ENCODE measurements around the gene RGPD8. TPM values are rescaled to one million over a fixed set of nuclear protein-coding genes. Genes with fewer than 3 reads are reported as not detected.

RGPD8 gene
- total and polyA plus RNA-seq, 2 of the 13 experiments (the other 11 are each of a cell fraction or from before 2014, with no cell fraction given) = 2.3 to 12.8 TPM

DNA sequence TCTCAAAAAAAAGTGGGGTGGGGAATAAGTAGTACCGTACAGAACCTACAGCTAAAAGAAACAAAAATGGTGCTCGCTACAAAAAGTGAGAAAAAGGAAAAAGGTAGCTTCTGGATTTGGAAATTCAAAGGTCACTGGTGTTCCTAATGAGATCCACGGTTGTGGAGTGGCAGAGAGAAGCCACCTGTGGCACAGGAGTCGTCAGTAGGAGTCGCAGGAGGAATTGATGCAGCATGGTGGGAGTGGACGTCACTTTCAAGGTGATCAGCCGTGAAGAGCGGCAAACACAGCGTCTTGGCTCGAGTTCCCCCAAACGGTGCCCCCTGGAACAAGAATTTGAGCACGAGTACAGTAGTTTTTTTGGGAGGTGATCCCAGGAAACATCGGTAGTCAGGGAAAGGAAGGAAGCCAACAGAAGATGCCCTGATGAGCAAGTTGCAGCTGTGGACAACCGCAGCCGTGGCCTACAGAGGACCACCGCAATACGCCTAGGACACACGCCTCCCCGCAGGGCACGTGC is 47.1 kb upstream of the RGPD8 start (continued):
- TF ChIP-seq, protein P1, sequence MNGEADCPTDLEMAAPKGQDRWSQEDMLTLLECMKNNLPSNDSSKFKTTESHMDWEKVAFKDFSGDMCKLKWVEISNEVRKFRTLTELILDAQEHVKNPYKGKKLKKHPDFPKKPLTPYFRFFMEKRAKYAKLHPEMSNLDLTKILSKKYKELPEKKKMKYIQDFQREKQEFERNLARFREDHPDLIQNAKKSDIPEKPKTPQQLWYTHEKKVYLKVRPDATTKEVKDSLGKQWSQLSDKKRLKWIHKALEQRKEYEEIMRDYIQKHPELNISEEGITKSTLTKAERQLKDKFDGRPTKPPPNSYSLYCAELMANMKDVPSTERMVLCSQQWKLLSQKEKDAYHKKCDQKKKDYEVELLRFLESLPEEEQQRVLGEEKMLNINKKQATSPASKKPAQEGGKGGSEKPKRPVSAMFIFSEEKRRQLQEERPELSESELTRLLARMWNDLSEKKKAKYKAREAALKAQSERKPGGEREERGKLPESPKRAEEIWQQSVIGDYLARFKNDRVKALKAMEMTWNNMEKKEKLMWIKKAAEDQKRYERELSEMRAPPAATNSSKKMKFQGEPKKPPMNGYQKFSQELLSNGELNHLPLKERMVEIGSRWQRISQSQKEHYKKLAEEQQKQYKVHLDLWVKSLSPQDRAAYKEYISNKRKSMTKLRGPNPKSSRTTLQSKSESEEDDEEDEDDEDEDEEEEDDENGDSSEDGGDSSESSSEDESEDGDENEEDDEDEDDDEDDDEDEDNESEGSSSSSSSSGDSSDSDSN (CRISPR knock-in tag; IDR thresholded peaks at IDR 0.05) = no peak
- TF ChIP-seq RFX1 (IDR thresholded peaks at IDR 0.05) (no peak), CREM (IDR thresholded peaks at IDR 0.05) (peak; percentile 6; the same call in 1 of the 2 replicates), CREM (CRISPR knock-in tag; IDR thresholded peaks at IDR 0.05) (no peak), ZNF713 (CRISPR knock-in tag; IDR thresholded peaks at IDR 0.05) (no peak), CHD2 (IDR thresholded peaks at IDR 0.05; ENCODE audit: low read depth, low read length) (no peak), ZBTB7A (CRISPR knock-in tag; IDR thresholded peaks at IDR 0.05) (0 out of 2 replicates have a peak, but pooled peaks have one; percentile 22), CEBPG (CRISPR knock-in tag; IDR thresholded peaks at IDR 0.05) (no peak), SRSF1 (optimal IDR thresholded peaks at IDR 0.05; ENCODE audit: low read depth, low read length) (peak; percentile 32), HNRNPH1 (optimal IDR thresholded peaks at IDR 0.05; ENCODE audit: low read depth, low read length) (no peak), FOXP1 (IDR thresholded peaks at IDR 0.05) (no peak), FOXP1 (CRISPR knock-in tag; IDR thresholded peaks at IDR 0.05) (no peak), HNRNPK (IDR thresholded peaks at IDR 0.05; ENCODE audit: low read depth, low read length, poor library complexity, severe bottlenecking) (no peak), TCF12 (IDR thresholded peaks at IDR 0.05) (no peak), TCF12 (CRISPR knock-in tag; IDR thresholded peaks at IDR 0.05) (peak; percentile 11; the same call in 1 of the 2 replicates), GABPA (IDR thresholded peaks at IDR 0.05; ENCODE audit: low read depth, low read length) (no peak), GABPA (CRISPR knock-in tag; IDR thresholded peaks at IDR 0.05; ENCODE audit: low read depth) (no peak), ZBTB7B (CRISPR knock-in tag; IDR thresholded peaks at IDR 0.05) (0 out of 2 replicates have a peak, but pooled peaks have one; percentile 11)
- TF ChIP-seq, protein P2, sequence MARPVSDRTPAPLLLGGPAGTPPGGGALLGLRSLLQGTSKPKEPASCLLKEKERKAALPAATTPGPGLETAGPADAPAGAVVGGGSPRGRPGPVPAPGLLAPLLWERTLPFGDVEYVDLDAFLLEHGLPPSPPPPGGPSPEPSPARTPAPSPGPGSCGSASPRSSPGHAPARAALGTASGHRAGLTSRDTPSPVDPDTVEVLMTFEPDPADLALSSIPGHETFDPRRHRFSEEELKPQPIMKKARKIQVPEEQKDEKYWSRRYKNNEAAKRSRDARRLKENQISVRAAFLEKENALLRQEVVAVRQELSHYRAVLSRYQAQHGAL (CRISPR knock-in tag; IDR thresholded peaks at IDR 0.05; ENCODE audit: not compliant biosample characterization) = no peak
- TF ChIP-seq, protein P3, sequence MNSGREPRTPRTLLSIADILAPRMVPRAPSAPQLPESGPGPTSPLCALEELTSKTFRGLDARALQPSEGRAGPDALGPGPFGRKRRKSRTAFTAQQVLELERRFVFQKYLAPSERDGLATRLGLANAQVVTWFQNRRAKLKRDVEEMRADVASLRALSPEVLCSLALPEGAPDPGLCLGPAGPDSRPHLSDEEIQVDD (CRISPR knock-in tag; IDR thresholded peaks at IDR 0.05; ENCODE audit: borderline replicate concordance) = no peak
- TF ChIP-seq, protein P4, sequence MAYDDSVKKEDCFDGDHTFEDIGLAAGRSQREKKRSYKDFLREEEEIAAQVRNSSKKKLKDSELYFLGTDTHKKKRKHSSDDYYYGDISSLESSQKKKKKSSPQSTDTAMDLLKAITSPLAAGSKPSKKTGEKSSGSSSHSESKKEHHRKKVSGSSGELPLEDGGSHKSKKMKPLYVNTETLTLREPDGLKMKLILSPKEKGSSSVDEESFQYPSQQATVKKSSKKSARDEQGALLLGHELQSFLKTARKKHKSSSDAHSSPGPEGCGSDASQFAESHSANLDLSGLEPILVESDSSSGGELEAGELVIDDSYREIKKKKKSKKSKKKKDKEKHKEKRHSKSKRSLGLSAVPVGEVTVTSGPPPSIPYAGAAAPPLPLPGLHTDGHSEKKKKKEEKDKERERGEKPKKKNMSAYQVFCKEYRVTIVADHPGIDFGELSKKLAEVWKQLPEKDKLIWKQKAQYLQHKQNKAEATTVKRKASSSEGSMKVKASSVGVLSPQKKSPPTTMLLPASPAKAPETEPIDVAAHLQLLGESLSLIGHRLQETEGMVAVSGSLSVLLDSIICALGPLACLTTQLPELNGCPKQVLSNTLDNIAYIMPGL (CRISPR knock-in tag; IDR thresholded peaks at IDR 0.05; ENCODE audit: borderline replicate concordance in 1 of 2, low read depth in 1 of 2) = no peak; a peak in 1 of 4 replicates

Data from HepG2 (cell line).